GM11168 (cell line): ENCODE results near the gene CHRNB1.

Experiments
- in situ Hi-C: fragments of 300-500 bp; cut with MboI; formaldehyde crosslinking; loops from one replicate; pipeline ENCODE4 v1.12.0; 2022; ENCODE audit warnings: low sequenced_read_pairs; ENCODE audit not compliant: unreplicated experiment

CHRNB1 gene

DNA sequence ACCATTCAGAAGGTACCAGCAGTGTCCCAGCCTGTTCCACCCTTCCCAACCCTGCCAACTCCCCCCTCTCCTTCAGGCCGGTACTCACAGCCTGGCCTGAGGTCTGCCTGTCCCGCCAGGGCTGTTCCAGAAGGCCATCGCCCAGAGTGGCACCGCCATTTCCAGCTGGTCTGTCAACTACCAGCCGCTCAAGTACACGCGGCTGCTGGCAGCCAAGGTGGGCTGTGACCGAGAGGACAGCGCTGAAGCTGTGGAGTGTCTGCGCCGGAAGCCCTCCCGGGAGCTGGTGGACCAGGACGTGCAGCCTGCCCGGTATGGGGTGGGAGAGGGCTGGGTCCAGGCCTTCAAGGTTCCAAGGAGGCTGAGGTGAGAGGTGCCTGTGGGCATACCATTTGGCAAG is 30.0 kb upstream of the CHRNB1 start:
- in situ Hi-C loops, result no loop called here

- in situ Hi-C loops, result no loop called here
Observed at GRCh38 chr17:7415784-7416183, 29.1 kb upstream of the CHRNB1 start.

- in situ Hi-C loops, result no loop called here
Observed at GRCh38 chr17:7416323-7416722, 28.5 kb upstream of the CHRNB1 start.

DNA sequence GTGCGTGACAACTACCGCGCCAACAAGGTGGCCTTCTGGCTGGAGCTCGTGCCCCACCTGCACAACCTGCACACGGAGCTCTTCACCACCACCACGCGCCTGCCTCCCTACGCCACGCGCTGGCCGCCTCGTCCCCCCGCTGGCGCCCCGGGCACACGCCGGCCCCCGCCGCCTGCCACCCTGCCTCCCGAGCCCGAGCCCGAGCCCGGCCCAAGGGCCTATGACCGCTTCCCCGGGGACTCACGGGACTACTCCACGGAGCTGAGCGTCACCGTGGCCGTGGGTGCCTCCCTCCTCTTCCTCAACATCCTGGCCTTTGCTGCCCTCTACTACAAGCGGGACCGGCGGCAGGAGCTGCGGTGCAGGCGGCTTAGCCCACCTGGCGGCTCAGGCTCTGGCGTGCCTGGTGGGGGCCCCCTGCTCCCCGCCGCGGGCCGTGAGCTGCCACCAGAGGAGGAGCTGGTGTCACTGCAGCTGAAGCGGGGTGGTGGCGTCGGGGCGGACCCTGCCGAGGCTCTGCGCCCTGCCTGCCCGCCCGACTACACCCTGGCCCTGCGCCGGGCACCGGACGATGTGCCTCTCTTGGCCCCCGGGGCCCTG is 27.7 kb upstream of the CHRNB1 start:
- in situ Hi-C loops, result no loop called here

DNA sequence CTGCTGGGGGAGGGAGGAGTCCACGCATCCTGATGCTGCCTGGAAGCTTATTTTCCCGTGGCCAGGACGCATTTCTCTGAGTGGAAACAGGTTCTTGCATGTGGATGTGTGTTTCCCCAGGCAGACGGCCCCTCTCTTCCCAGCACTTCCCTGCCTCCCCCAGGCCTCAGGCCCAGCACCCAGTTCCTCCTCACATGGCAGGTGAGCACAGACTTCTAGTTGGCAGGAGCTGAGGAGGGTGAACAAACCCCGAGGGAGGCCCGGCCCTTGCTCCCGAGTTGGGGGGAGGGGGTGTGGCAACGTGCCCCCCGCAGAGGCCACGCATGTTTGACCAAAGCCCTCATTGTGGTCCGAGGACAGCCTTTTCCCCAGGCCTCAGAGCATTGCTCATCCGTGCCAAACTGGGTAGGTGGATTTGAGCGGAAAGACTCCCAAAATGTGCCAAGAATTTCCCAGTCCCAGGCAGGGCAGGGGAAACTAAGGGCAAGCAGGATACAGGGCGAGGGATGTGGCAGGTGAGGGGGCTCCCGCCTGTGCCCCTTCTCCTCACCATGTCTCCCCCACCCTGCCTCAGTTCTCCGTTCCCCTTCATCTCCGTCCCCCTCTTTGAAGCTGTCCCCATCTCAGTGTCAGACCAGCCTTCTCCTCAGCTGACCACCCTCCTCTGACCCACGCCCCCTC is 26.2 kb upstream of the CHRNB1 start:
- in situ Hi-C loops, result no loop called here

DNA sequence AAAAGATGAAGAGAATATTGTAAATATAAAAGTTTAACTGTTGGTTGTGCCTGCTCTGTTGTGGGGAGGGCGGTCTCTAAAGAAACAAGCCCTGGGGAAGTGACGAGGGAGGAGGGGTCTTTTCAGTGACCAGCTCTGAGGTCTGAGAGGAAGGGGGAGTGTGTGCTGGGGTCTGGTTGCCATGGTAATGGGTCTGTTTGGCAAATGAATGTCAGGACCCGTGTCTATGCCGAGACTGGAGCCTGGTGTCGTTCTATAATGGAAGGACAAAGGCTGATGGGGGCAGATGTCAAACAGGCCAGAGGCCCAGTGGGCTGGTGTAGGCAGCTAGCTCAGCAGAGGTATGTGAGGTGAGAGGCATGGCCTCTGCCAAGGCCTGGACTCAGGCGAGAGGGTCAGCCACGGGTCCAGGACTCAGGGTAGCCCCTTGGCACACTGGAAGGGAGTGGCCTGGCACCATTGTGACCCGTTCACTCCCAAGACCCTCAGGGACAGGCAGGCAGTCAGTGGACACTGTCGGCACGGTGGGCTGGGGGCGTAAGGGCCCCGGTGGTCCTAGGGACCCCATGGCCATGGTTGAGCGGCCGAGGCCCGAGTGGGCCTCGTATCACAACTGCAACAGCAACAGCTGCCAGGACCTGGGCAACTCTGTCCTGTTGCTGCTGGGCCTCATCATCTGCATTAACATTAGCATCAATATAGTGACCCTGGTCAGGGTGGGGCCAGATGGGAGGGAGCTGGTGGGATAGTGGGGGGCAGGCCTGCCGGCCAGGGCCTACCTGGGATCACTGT is 24.8 kb upstream of the CHRNB1 start, which contains the start of gene SPEM1:
TSS of gene SPEM1 (plus strand) at position 506 of the 792 bp plus-strand sequence. CDS start at position 567, 61 bp downstream.
- in situ Hi-C loops, result no loop called here

- in situ Hi-C loops, result no loop called here
Observed at GRCh38 chr17:7421186-7421585, 23.7 kb upstream of the CHRNB1 start.

- in situ Hi-C loops, result no loop called here
Observed at GRCh38 chr17:7423679-7424078, 21.2 kb upstream of the CHRNB1 start.

GRCh38 chr17:7425316-7425715 is 19.5 kb upstream of the CHRNB1 start, which contains the start of gene SPEM2:
Gene SPEM2, plus strand, starts transcription at chr17:7425616. Its CDS starts 73 bp downstream, at chr17:7425689.
- in situ Hi-C loops, result no loop called here

GRCh38 chr17:7425756-7426155 is 19.1 kb upstream of the CHRNB1 start:
- in situ Hi-C loops, result no loop called here

DNA sequence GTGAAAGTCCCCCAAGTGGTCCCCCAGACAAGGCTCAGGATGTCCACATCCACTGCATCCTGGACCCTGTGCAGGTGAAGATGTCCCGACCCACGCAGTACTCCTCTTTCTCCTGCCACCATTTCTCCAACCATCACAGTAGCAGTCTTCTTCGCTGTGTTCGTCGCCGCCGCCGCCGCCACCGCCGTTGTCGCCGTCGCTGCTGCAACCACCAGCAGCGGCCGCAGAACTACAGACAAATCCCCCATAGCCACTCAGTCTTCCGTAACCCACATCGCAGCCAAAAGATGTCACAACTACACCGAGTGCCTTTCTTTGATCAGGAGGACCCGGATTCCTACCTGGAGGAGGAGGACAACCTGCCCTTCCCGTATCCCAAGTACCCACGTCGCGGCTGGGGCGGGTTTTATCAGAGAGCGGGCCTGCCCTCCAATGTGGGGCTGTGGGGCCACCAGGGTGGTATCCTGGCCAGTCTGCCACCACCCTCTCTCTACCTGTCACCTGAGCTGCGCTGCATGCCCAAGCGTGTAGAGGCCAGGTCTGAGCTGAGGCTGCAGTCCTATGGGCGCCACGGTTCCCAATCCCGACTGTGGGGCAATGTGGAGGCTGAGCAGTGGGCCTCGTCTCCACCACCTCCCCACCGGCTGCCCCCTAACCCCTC is 18.5 kb upstream of the CHRNB1 start:
- in situ Hi-C loops, result no loop called here

GRCh38 chr17:7426896-7427489 is 17.9 kb upstream of the CHRNB1 start:
- in situ Hi-C loops, result no loop called here

- in situ Hi-C loops, result no loop called here
Observed at GRCh38 chr17:7427549-7427948, 17.3 kb upstream of the CHRNB1 start.

DNA sequence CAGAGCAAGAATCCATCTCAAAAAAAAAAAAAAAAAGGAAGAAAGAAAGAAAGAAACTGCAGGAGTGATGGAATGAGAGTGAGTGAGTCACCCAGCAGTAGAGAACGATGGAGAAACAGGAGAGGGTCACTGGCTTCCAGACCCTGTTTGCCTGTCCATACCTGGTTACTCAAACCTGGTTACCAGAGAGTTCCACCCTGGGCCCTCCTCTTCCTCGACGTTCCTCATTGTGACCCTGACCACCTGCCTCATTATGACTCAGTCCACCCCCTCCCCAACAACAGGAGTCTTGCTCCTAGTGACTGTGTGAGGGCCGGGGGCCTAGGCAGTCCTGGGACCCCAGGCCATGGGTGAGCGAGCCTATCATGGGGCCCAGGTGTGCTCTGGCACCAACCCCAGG is 16.3 kb upstream of the CHRNB1 start, which contains the start of gene SPEM3:
TSS of gene SPEM3 (plus strand) at position 301 of the 400 bp plus-strand sequence. CDS start at position 347, 46 bp downstream.
- in situ Hi-C loops, result no loop called here

GRCh38 chr17:7429722-7430121 is 15.1 kb upstream of the CHRNB1 start:
- in situ Hi-C loops, result loop anchor here (10.0 kb wide), 1 partner anchor 155 kb away; no protein-coding TSS in a partner anchor

DNA sequence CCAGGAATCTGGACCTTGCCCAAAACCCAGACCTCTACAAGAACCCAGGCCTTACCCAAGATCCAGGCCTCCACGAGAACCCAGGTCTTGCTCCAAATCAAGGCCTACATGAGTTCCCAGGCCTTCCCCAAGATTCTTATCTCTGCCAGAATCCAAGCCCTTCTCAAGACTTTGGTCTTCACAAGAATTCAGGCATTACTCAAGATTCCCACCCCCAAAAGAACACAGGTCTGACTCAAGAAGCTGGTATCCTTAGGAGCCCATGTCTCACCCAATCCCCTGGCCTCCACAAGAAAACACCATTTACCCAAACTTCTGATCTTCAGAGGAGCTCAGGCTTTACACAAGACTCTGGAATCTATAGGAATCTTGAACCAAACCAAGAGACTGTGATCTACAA is 13.6 kb upstream of the CHRNB1 start:
- in situ Hi-C loops, result loop anchor here (10.0 kb wide), 1 partner anchor 156 kb away; no protein-coding TSS in a partner anchor

- in situ Hi-C loops, result loop anchor here (10.0 kb wide), 1 partner anchor 157 kb away; no protein-coding TSS in a partner anchor
Observed at GRCh38 chr17:7432296-7432695, 12.6 kb upstream of the CHRNB1 start.

DNA sequence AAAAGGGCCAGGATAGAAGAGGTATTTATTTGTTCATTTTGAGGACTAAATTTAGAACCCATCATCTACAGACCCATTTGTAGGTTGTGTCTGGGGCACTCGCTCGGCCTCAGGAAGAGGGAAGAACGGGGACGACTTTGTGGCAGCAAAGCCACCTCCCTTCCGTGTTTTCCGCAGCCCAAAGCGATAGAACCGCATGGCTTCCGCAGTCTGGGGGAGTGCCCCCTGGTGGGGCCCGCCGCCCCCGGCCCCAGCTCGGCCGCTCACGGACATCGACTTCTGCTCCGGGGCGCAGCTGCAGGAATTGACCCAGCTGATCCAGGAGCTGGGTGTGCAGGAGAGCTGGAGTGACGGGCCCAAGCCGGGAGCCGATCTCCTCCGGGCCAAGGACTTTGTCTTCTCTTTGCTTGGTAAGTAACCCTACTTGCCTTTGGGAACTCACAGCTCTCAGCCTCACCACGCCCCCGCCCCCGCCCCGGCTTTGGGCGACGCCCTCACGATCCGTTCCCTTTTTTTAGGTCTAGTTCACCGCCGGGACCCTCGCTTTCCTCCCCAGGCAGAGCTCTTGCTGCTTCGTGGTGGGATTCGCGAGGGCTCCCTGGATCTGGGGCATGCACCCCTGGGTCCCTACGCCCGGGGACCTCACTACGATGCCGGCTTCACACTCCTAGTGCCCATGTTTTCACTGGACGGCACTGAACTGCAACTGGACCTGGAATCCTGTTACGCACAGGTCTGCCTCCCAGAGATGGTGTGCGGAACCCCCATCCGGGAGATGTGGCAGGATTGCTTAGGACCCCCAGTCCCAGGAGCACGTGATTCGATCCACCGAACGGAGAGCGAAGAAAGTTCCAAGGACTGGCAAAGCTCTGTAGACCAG is 8.9 kb upstream of the CHRNB1 start:
- in situ Hi-C loops, result loop anchor here (10.0 kb wide), 1 partner anchor 161 kb away; no protein-coding TSS in a partner anchor
